ENCODE measurements around the gene CNTN4.

Gene CNTN4

GRCh38 chr3:2889736-2890135 is 791.1 kb downstream of the CNTN4 start:
- DNase-seq (ENCODE audit: extremely low read depth, insufficient read length), result no peak
- Histone ChIP-seq H3K36me3 (ENCODE audit: control insufficient read depth, insufficient read depth, low read length) (no peaks in the 10 kb centered on the region), H3K4me3 (replicated peaks; ENCODE audit: low read depth, low read length) (no peak overlapping the region), H3K27me3 (replicated peaks; ENCODE audit: control insufficient read depth, insufficient read depth, low read length) (no peaks in the 10 kb centered on the region)
- TF ChIP-seq, protein P1, sequence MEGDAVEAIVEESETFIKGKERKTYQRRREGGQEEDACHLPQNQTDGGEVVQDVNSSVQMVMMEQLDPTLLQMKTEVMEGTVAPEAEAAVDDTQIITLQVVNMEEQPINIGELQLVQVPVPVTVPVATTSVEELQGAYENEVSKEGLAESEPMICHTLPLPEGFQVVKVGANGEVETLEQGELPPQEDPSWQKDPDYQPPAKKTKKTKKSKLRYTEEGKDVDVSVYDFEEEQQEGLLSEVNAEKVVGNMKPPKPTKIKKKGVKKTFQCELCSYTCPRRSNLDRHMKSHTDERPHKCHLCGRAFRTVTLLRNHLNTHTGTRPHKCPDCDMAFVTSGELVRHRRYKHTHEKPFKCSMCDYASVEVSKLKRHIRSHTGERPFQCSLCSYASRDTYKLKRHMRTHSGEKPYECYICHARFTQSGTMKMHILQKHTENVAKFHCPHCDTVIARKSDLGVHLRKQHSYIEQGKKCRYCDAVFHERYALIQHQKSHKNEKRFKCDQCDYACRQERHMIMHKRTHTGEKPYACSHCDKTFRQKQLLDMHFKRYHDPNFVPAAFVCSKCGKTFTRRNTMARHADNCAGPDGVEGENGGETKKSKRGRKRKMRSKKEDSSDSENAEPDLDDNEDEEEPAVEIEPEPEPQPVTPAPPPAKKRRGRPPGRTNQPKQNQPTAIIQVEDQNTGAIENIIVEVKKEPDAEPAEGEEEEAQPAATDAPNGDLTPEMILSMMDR (IDR thresholded peaks at IDR 0.05; ENCODE audit: insufficient read depth, low read length, poor library complexity, severe bottlenecking), result no peak

DNA sequence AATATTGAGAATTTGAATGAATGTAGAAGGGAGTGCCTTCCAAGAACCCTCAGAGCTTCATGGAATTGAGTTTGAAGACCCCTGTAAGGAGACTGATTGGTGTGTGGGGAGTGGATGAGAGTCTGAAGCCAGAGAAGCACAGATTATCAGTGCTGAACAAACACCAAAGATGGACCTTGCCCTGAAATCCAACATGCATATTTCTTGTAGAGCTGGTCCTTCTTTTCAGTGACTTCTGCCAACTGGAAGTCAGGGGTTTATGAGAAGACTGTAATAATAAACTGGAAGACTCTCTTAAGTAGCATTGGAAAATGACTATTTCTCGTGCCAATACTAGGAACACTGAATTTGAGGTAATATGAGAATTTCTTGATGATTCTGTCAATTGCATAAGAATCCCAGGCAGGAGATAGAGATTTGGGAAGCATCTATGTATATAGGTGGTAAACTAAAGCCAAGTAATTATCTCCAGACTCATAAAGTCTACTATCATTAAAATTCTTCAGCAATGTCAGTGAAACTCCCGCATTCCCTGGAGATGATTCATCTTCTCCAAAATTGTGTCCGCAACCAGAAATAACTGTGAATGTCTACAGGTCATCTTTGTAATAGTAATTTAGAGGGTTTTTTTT is 797.8 kb downstream of the CNTN4 start:
- TF ChIP-seq, protein P1 (IDR thresholded peaks at IDR 0.05; ENCODE audit: insufficient read depth, low read length, poor library complexity, severe bottlenecking), result no peak
- Histone ChIP-seq H3K27me3 (replicated peaks; ENCODE audit: control insufficient read depth, insufficient read depth, low read length) (no peaks in the 10 kb centered on the region), H3K4me3 (replicated peaks; ENCODE audit: low read depth, low read length) (no peak overlapping the region), H3K36me3 (ENCODE audit: control insufficient read depth, insufficient read depth, low read length) (no peaks in the 10 kb centered on the region)
- DNase-seq (ENCODE audit: extremely low read depth, insufficient read length), result no peak

GRCh38 chr3:2897821-2898220 is 799.2 kb downstream of the CNTN4 start:
- Histone ChIP-seq H3K36me3 (ENCODE audit: control insufficient read depth, insufficient read depth, low read length) (no peaks in the 10 kb centered on the region), H3K27me3 (replicated peaks; ENCODE audit: control insufficient read depth, insufficient read depth, low read length) (no peaks in the 10 kb centered on the region), H3K4me3 (replicated peaks; ENCODE audit: low read depth, low read length) (no peak overlapping the region)
- TF ChIP-seq, protein P1 (IDR thresholded peaks at IDR 0.05; ENCODE audit: insufficient read depth, low read length, poor library complexity, severe bottlenecking), result no peak
- DNase-seq (ENCODE audit: extremely low read depth, insufficient read length), result no peak

- DNase-seq (ENCODE audit: extremely low read depth, insufficient read length), result no peak
- H3K27me3 ChIP-seq (replicated peaks; ENCODE audit: control insufficient read depth, insufficient read depth, low read length), result no peaks in the 10 kb centered on the region
- TF ChIP-seq, protein P1 (IDR thresholded peaks at IDR 0.05; ENCODE audit: insufficient read depth, low read length, poor library complexity, severe bottlenecking), result no peak
- H3K4me3 ChIP-seq (replicated peaks; ENCODE audit: low read depth, low read length), result no peak overlapping the region
- H3K36me3 ChIP-seq (ENCODE audit: control insufficient read depth, insufficient read depth, low read length), result no peaks in the 10 kb centered on the region
These were observed 800.1 kb downstream of the CNTN4 start for GRCh38 chr3:2898591-2899353.

- Histone ChIP-seq H3K36me3 (ENCODE audit: control insufficient read depth, insufficient read depth, low read length) (no peaks in the 10 kb centered on the region), H3K4me3 (replicated peaks; ENCODE audit: low read depth, low read length) (no peak overlapping the region), H3K27me3 (replicated peaks; ENCODE audit: control insufficient read depth, insufficient read depth, low read length) (no peaks in the 10 kb centered on the region)
- no peak for DNase-seq (ENCODE audit: extremely low read depth, insufficient read length)
- TF ChIP-seq, protein P1 (IDR thresholded peaks at IDR 0.05; ENCODE audit: insufficient read depth, low read length, poor library complexity, severe bottlenecking), result no peak
These were observed 805.4 kb downstream of the CNTN4 start for GRCh38 chr3:2904054-2904453.

Measured in GM06990 (cell line).